HS-27A (cell line): ENCODE data around the gene SLCO3A1.

Source experiments
- DNase-seq: peaks from one replicate; pipeline ENCODE4 v3.0.0-alpha.2; 2012; ENCODE audit warnings: low read depth, missing footprints

Gene SLCO3A1

GRCh38 chr15:92003515-92004067 lies 150.1 kb downstream of the SLCO3A1 start:
- DNase-seq: no peak

GRCh38 chr15:92005154-92005553 lies 151.6 kb downstream of the SLCO3A1 start:
- no peak for DNase-seq

GRCh38 chr15:92006186-92007028 lies 152.9 kb downstream of the SLCO3A1 start:
- DNase-seq: no peak

GRCh38 chr15:92009162-92009561 lies 155.7 kb downstream of the SLCO3A1 start:
- DNase-seq: no peak

- no peak for DNase-seq
These were observed 158.3 kb downstream of the SLCO3A1 start for GRCh38 chr15:92011611-92012367.

- no peak for DNase-seq
These were observed 158.8 kb downstream of the SLCO3A1 start for GRCh38 chr15:92012368-92012629.

- no peak for DNase-seq
These were observed 159.4 kb downstream of the SLCO3A1 start for GRCh38 chr15:92012881-92013280.

GRCh38 chr15:92014281-92015030 lies 160.9 kb downstream of the SLCO3A1 start:
- no peak for DNase-seq

GRCh38 chr15:92017882-92018534 lies 164.5 kb downstream of the SLCO3A1 start:
- DNase-seq: no peak

- DNase-seq: no peak
These were observed 165.2 kb downstream of the SLCO3A1 start for GRCh38 chr15:92018535-92019239.

- DNase-seq: no peak
These were observed 166.2 kb downstream of the SLCO3A1 start for GRCh38 chr15:92019706-92020105.

- no peak for DNase-seq
These were observed 166.7 kb downstream of the SLCO3A1 start for GRCh38 chr15:92020207-92020606.

GRCh38 chr15:92020804-92021203 lies 167.3 kb downstream of the SLCO3A1 start:
- no peak for DNase-seq

- DNase-seq: no peak
These were observed 168.3 kb downstream of the SLCO3A1 start for GRCh38 chr15:92021792-92022191.

- no peak for DNase-seq
These were observed 170.5 kb downstream of the SLCO3A1 start for GRCh38 chr15:92023965-92024364.

GRCh38 chr15:92025706-92026270 lies 172.3 kb downstream of the SLCO3A1 start:
- DNase-seq: no peak

GRCh38 chr15:92028389-92028724 lies 174.8 kb downstream of the SLCO3A1 start:
- no peak for DNase-seq

GRCh38 chr15:92029767-92030166 lies 176.3 kb downstream of the SLCO3A1 start:
- no peak for DNase-seq

- DNase-seq: no peak
These were observed 179.8 kb downstream of the SLCO3A1 start for GRCh38 chr15:92033314-92033713.

- no peak for DNase-seq
These were observed 180.2 kb downstream of the SLCO3A1 start for GRCh38 chr15:92033723-92034122.

- DNase-seq: no peak
These were observed 180.7 kb downstream of the SLCO3A1 start for GRCh38 chr15:92034227-92034626.
